GM12878 (cell line): ENCODE data around the gene TSKU. TPM values are rescaled to one million over a fixed set of nuclear protein-coding genes. Genes with fewer than 3 reads are reported as not detected.

ENCODE experiments used
- ATAC-seq: fragments of 200-7000 bp; cut with Tn5 transposase; 3 replicates; pipeline ENCODE4 v1.9.1; 2020; ENCODE audit warnings: mild to moderate bottlenecking, moderate library complexity
- BruUV-seq: library from RNA; stranded (reverse); fragments of 400-500 nt; replicated peaks from 2 replicates; lab custom pipeline; 2021; lab: Mats Ljungman, UMichigan
- CTCF ChIA-PET: fragments of 300-600 bp; sonication (Branson Sonifier 250); formaldehyde crosslinking; extraction: SDS; loops from one replicate; lab custom pipeline; 2021; ENCODE audit warnings: inconsistent platforms; lab: Yijun Ruan, JAX
- POLR2A ChIA-PET: fragments of 350-600 bp; formaldehyde crosslinking; extraction: SDS; loops from one replicate; lab custom pipeline; 2021; ENCODE audit warnings: inconsistent platforms; lab: Charles Lee
- RAD21 ChIA-PET: fragments of 300-600 bp; sonication (Branson Sonifier 250); formaldehyde crosslinking; loops from one replicate; lab custom pipeline; 2023; ENCODE audit warnings: antibody characterized with exemption; ENCODE audit not compliant: unreplicated experiment; lab: Charles Lee
- SMC1A ChIA-PET: fragments of 300-600 bp; sonication (Branson Sonifier 250); formaldehyde crosslinking; loops from one replicate; lab custom pipeline; 2023; ENCODE audit not compliant: unreplicated experiment, uncharacterized antibody; lab: Charles Lee
- DNase-seq: peaks from one replicate; pipeline ENCODE4 v3.0.0-alpha.2; 2011; ENCODE audit warnings: low read depth, low spot score
- FAIRE-seq: peaks from 3 replicates; lab custom pipeline; 2011; peaks lifted over from hg19 to GRCh38; lab: Jason Lieb, UNC
- H2AFZ ChIP-seq: 2 replicates; pipeline ENCODE4 v1.6.0; 2011; ENCODE audit warnings: low read depth, low read length, control low read depth; ENCODE audit not compliant: control insufficient read depth
- H3K27ac ChIP-seq: 2 replicates; pipeline ENCODE4 v1.5.1; 2011; ENCODE audit warnings: control low read depth; ENCODE audit not compliant: control insufficient read depth, insufficient read depth
- H3K27me3 ChIP-seq, 2 experiments: replicated peaks in 1 of 2; 2 replicates each; pipeline versions ENCODE4 v1.6.0 to v1.6.1; 2011; ENCODE audit warnings: low read length in 1 of 2; ENCODE audit not compliant: control insufficient read depth in 2 of 2, insufficient read depth in 2 of 2
- H3K36me3 ChIP-seq, 2 experiments: 2 replicates each; pipeline ENCODE4 v1.5.1; 2011; ENCODE audit warnings: low read length in 1 of 2; ENCODE audit not compliant: control insufficient read depth in 2 of 2, insufficient read depth in 2 of 2
- H3K4me1 ChIP-seq: 2 replicates; pipeline ENCODE4 v1.6.1; 2011; ENCODE audit warnings: mild to moderate bottlenecking, low read length, moderate library complexity, mixed read lengths; ENCODE audit not compliant: control insufficient read depth, insufficient read depth
- H3K4me2 ChIP-seq: 2 replicates; pipeline ENCODE4 v1.6.0; 2011; ENCODE audit warnings: control low read depth; ENCODE audit not compliant: control insufficient read depth, insufficient read depth
- H3K4me3 ChIP-seq: fragments of 200-600 bp; sonication (generic); 2 replicates; pipeline ENCODE4 v1.5.1; 2016
- H3K79me2 ChIP-seq: 2 replicates; pipeline ENCODE4 v1.6.0; 2011; ENCODE audit warnings: low read length; ENCODE audit not compliant: control insufficient read depth, insufficient read depth
- H3K9ac ChIP-seq: 2 replicates; pipeline ENCODE4 v1.8.0; 2011; ENCODE audit warnings: low read length, control low read depth, mixed read lengths; ENCODE audit not compliant: control insufficient read depth, insufficient read depth
- H3K9me3 ChIP-seq: replicated peaks from 3 replicates; pipeline ENCODE4 v1.5.1; 2011; ENCODE audit warnings: mild to moderate bottlenecking, low read length; ENCODE audit not compliant: control insufficient read depth, insufficient read depth
- H4K20me1 ChIP-seq: 2 replicates; pipeline ENCODE4 v1.6.0; 2011; ENCODE audit not compliant: control insufficient read depth, insufficient read depth
- BACH1 ChIP-seq: fragments of 450-650 bp; IDR thresholded peaks from 2 replicates; pipeline ENCODE4 v1.6.1; 2017; ENCODE audit warnings: mild to moderate bottlenecking, borderline replicate concordance
- CBFB ChIP-seq: IDR thresholded peaks from 2 replicates; pipeline ENCODE4 v1.6.1; 2016; ENCODE audit warnings: antibody characterized with exemption, low read depth
- CBX3 ChIP-seq: fragments of 200-600 bp; sonication (generic); IDR thresholded peaks from 2 replicates; pipeline ENCODE4 v1.6.1; 2016; ENCODE audit warnings: low read depth, borderline replicate concordance
- CEBPB ChIP-seq, 2 experiments: fragments of 150-350 bp in 1 of 2; IDR thresholded peaks; 2 replicates each; pipeline ENCODE4 v1.6.1; 2012 to 2014; ENCODE audit warnings: low read depth in 2 of 2, low read length in 2 of 2, borderline replicate concordance in 1 of 2, inconsistent platforms in 1 of 2
- CHD1 ChIP-seq: IDR thresholded peaks from 2 replicates; pipeline ENCODE4 v1.6.1; 2012; ENCODE audit warnings: low read depth, low read length, improper control_type of control experiment
- DPF2 ChIP-seq: fragments of 450-650 bp; IDR thresholded peaks from 2 replicates; pipeline ENCODE4 v1.6.1; 2017; ENCODE audit warnings: mild to moderate bottlenecking
- EGR1 ChIP-seq, 2 experiments: IDR thresholded peaks; 1 replicate in 1 of 2; 2 replicates in 1 of 2; pipeline ENCODE4 v1.6.1; 2011 to 2012; ENCODE audit warnings: low read depth in 2 of 2, low read length in 2 of 2, borderline replicate concordance in 1 of 2, mild to moderate bottlenecking in 1 of 2, moderate library complexity in 1 of 2
- JUNB ChIP-seq: IDR thresholded peaks from 2 replicates; pipeline ENCODE4 v1.6.1; 2016; ENCODE audit warnings: antibody characterized with exemption, mild to moderate bottlenecking
- MEF2A ChIP-seq: IDR thresholded peaks from 2 replicates; pipeline ENCODE4 v1.6.1; 2011; ENCODE audit warnings: low read depth, mild to moderate bottlenecking, low read length, moderate library complexity; ENCODE audit not compliant: insufficient read depth
- MTA2 ChIP-seq: fragments of 450-650 bp; IDR thresholded peaks from 2 replicates; pipeline ENCODE4 v1.6.1; 2016; ENCODE audit warnings: low read depth, mild to moderate bottlenecking, moderate library complexity
- RB1 ChIP-seq: fragments of 450-650 bp; formaldehyde crosslinking; IDR thresholded peaks from 2 replicates; pipeline ENCODE4 v1.6.1; 2017; ENCODE audit warnings: mild to moderate bottlenecking, borderline replicate concordance
- REST ChIP-seq: IDR thresholded peaks from 2 replicates; pipeline ENCODE4 v1.6.1; 2012; ENCODE audit warnings: mild to moderate bottlenecking, low read depth, low read length
- RUNX3 ChIP-seq: IDR thresholded peaks from 2 replicates; pipeline ENCODE4 v1.6.1; 2012; ENCODE audit warnings: low read length, inconsistent platforms
- SIX5 ChIP-seq: IDR thresholded peaks from 2 replicates; pipeline ENCODE4 v1.6.1; 2011; ENCODE audit warnings: mild to moderate bottlenecking, low read depth, low read length, moderate library complexity; ENCODE audit not compliant: severe bottlenecking
- WGBS: methylation state at CpG from one replicate; pipeline ENCODE4 v1.1.6; 2016; ENCODE audit warnings: low lambda C conversion rate; ENCODE audit not compliant: insufficient replicate concordance, insufficient coverage; ENCODE audit errors: missing lambda C conversion rate; 5-methylcytosine and 5-hydroxymethylcytosine counted together
- in situ Hi-C: fragments of 300-500 bp; cut with MboI; formaldehyde crosslinking; loops from 9 replicates; pipeline ENCODE4 v1.14.3; 2018; ENCODE audit warnings: mixed read lengths
- intact Hi-C: fragments of 100-400 bp; cut with micrococcal nuclease; formaldehyde crosslinking; loops from one replicate; pipeline ENCODE4 v1.14.2; 2022; ENCODE audit not compliant: unreplicated experiment
- polyA plus RNA-seq, 11 experiments: library from polyadenylated mRNA; depleted of rRNA in 4 of 11; unstranded in 6 of 11; stranded (reverse) in 5 of 11; fragments of >200 nt; fragmentation: Nextera tagmentation in 4 of 11; fragmentation: Illumina TruSeq in 1 of 11; extraction: Ambion mirVana in 4 of 11; extraction: Trizol in 1 of 11; gene quantifications; 1 replicate in 1 of 11; 2 replicates in 10 of 11; pipeline versions ENCODE4 v1.2.1 to v1.2.3, GENCODE V29; 2011 to 2016; ENCODE audit warnings: inconsistent platforms in 2 of 11, missing spikeins in 2 of 11, low read depth in 1 of 11
- total RNA-seq, 4 experiments: library from RNA; depleted of rRNA in 3 of 4; stranded (reverse); fragments of >200 nt in 3 of 4; fragmentation: Illumina TruSeq in 1 of 4; extraction: Trizol in 1 of 4; gene quantifications; 2 replicates each; pipeline versions ENCODE4 v1.2.1 to v1.2.3, GENCODE V29; 2013 to 2021
- TF ChIP-seq, protein P1 (sequence below): fragments of 450-650 bp; IDR thresholded peaks from 2 replicates; pipeline ENCODE4 v1.6.1; 2014; ENCODE audit warnings: mild to moderate bottlenecking

The TSKU gene
- total and polyA plus RNA-seq, 10 of the 15 experiments (the other 5 are each of a cell fraction or from before 2014, with no cell fraction given), result 0.04 to 1.5 (median 0.62) TPM

DNA sequence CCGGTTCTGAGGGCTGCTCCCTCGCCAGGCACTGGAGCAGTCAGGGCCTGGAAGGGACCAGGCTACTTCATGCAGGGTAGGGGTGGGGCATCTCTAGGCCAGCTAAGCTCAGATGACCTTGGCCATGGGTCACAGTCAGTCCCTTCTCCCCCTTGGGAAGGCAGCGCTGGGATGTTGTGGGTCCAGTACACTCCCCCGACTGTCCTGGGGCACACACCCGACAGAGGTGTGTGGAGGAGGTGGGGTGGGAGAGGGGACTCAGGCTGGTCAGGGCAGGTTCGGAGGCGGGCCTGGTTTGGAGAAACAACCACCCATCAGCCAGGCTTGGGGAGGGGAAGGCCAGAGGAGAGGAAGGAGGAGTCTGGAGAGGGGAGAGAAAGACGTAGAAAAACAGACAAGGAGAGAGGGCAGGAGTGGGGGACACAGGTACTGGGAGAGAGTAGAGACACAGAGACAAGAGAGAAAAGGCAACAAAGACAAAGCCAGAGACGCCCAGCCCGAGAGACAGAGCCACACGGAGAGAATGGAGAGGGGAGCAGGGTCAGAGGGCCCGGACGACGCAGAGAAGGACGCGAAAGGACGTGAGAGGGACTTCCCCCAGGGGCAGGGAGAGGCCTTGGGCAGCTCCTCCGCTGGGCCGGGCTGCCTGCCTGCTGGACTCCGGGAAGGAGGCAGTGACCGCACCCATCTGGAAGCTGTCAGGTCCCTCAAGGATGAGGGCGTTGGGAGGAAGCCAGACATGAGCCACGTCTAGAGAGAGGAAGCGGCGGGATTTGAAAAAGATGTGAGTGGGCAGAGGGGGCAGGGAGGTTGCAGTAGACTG lies 30.6 kb upstream of the TSKU start:
- Histone ChIP-seq H3K36me3 (no peaks in the 10 kb centered on the region), H3K9me3 (no peaks in the 10 kb centered on the region), H3K79me2 (no peaks in the 10 kb centered on the region), H3K4me1 (no peaks in the 10 kb centered on the region), H3K4me2 (no peak overlapping the region), H4K20me1 (no peaks in the 10 kb centered on the region), H3K9ac (no peak overlapping the region), H2AFZ (no peak overlapping the region), H3K27me3 (no peaks in the 10 kb centered on the region; a peak in 1 of 4 replicates), H3K4me3 (no peak overlapping the region), H3K27ac (no peak overlapping the region)
- CTCF ChIA-PET, result no interaction called here
- POLR2A ChIA-PET, result no interaction called here
- SMC1A ChIA-PET, result no interaction called here
- no peak for DNase-seq
- intact Hi-C loops, result no loop called here
- ATAC-seq, result no peak
- in situ Hi-C loops, result no loop called here
- WGBS, result 25% methylated on average over 24 of the region's 25 CpGs
- TF ChIP-seq CBFB (no peak), JUNB (no peak), EGR1 (IDR thresholded peaks at IDR 0.05; ENCODE audit: borderline replicate concordance in 1 of 2, low read depth in 2 of 2, low read length in 2 of 2) (no peak), CEBPB (IDR thresholded peaks at IDR 0.05; ENCODE audit: borderline replicate concordance in 1 of 2, low read depth in 2 of 2, low read length in 2 of 2) (no peak), CHD1 (no peak), DPF2 (no peak), SIX5 (no peak), MEF2A (no peak), CBX3 (no peak), BACH1 (no peak), RUNX3 (no peak), REST (no peak), MTA2 (no peak), RB1 (no peak)
- TF ChIP-seq, protein P1, sequence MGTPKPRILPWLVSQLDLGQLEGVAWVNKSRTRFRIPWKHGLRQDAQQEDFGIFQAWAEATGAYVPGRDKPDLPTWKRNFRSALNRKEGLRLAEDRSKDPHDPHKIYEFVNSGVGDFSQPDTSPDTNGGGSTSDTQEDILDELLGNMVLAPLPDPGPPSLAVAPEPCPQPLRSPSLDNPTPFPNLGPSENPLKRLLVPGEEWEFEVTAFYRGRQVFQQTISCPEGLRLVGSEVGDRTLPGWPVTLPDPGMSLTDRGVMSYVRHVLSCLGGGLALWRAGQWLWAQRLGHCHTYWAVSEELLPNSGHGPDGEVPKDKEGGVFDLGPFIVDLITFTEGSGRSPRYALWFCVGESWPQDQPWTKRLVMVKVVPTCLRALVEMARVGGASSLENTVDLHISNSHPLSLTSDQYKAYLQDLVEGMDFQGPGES, result no peak
- FAIRE-seq, result no peak
- RAD21 ChIA-PET, result no interaction called here
- BruUV-seq, result no TSS peak
